NT2/D1 (cell line): Measurements from ENCODE around the gene ADGRA3.

Source experiments
- DNase-seq: peaks from one replicate; pipeline ENCODE4 v3.0.0-alpha.2; 2011; ENCODE audit warnings: low read depth, low spot score
- H3K27me3 ChIP-seq: 2 replicates; pipeline ENCODE4 v1.6.0; 2011; ENCODE audit warnings: mild to moderate bottlenecking; ENCODE audit not compliant: insufficient read length, insufficient read depth
- H3K36me3 ChIP-seq: 2 replicates; pipeline ENCODE4 v1.6.1; 2011; ENCODE audit warnings: mild to moderate bottlenecking, low read length, mixed read lengths; ENCODE audit not compliant: insufficient read depth, insufficient read length
- H3K4me1 ChIP-seq: 2 replicates; pipeline ENCODE4 v1.5.1; 2011; ENCODE audit not compliant: insufficient read depth, insufficient read length
- H3K4me3 ChIP-seq: 2 replicates; pipeline ENCODE4 v1.5.1; 2011; ENCODE audit warnings: low read depth; ENCODE audit not compliant: insufficient read length
- H3K9ac ChIP-seq: 2 replicates; pipeline ENCODE4 v1.6.0; 2011; ENCODE audit warnings: low read depth; ENCODE audit not compliant: insufficient read length
- H3K9me3 ChIP-seq: 2 replicates; pipeline ENCODE4 v1.5.1; 2011; ENCODE audit warnings: mild to moderate bottlenecking, low read length; ENCODE audit not compliant: insufficient read depth
- SUZ12 ChIP-seq: IDR thresholded peaks from 2 replicates; pipeline ENCODE4 v1.6.1; 2011; ENCODE audit not compliant: insufficient read length, insufficient read depth; ENCODE audit errors: extremely low read depth
- YY1 ChIP-seq: IDR thresholded peaks from 2 replicates; pipeline ENCODE4 v1.6.1; 2011; ENCODE audit not compliant: insufficient read length, insufficient read depth
- ZNF274 ChIP-seq: IDR thresholded peaks from 2 replicates; pipeline ENCODE4 v1.6.1; 2011; ENCODE audit warnings: mild to moderate bottlenecking, low read depth, low read length

ADGRA3 gene

GRCh38 chr4:22537864-22538263 is 22.0 kb upstream of the ADGRA3 start:
- no peak overlapping the region for H3K4me3 ChIP-seq
- H3K9me3 ChIP-seq, result peaks cover 25% of the 10 kb centered on the region
- H3K4me1 ChIP-seq, result no peaks in the 10 kb centered on the region
- TF ChIP-seq ZNF274, result no peak
- no peak for TF ChIP-seq SUZ12
- no peak for TF ChIP-seq YY1
- no peaks in the 10 kb centered on the region for H3K36me3 ChIP-seq
- no peak overlapping the region for H3K9ac ChIP-seq
- DNase-seq, result no peak
- H3K27me3 ChIP-seq, result no peaks in the 10 kb centered on the region

GRCh38 chr4:22534374-22534773 is 18.5 kb upstream of the ADGRA3 start:
- no peaks in the 10 kb centered on the region for H3K4me1 ChIP-seq
- no peak overlapping the region for H3K9ac ChIP-seq
- H3K4me3 ChIP-seq, result no peak overlapping the region
- no peak for TF ChIP-seq ZNF274
- TF ChIP-seq SUZ12, result no peak
- no peak for TF ChIP-seq YY1
- no peaks in the 10 kb centered on the region for H3K36me3 ChIP-seq
- no peak for DNase-seq
- peaks cover 38% of the 10 kb centered on the region for H3K9me3 ChIP-seq
- no peaks in the 10 kb centered on the region for H3K27me3 ChIP-seq

- no peak overlapping the region for H3K9ac ChIP-seq
- no peak for TF ChIP-seq YY1
- no peak for TF ChIP-seq SUZ12
- TF ChIP-seq ZNF274, result no peak
- H3K27me3 ChIP-seq, result no peaks in the 10 kb centered on the region
- no peaks in the 10 kb centered on the region for H3K4me1 ChIP-seq
- H3K36me3 ChIP-seq, result no peaks in the 10 kb centered on the region
- H3K4me3 ChIP-seq, result no peak overlapping the region
- peaks cover 38% of the 10 kb centered on the region for H3K9me3 ChIP-seq
- no peak for DNase-seq
Measured at GRCh38 chr4:22532896-22533295, 17.0 kb upstream of the ADGRA3 start.

- Histone ChIP-seq H3K27me3 (no peaks in the 10 kb centered on the region), H3K4me3 (no peak overlapping the region), H3K4me1 (no peaks in the 10 kb centered on the region), H3K36me3 (no peaks in the 10 kb centered on the region), H3K9ac (no peak overlapping the region), H3K9me3 (peaks cover 38% of the 10 kb centered on the region)
- DNase-seq, result no peak
- TF ChIP-seq SUZ12 (no peak), YY1 (no peak), ZNF274 (no peak)
Measured at GRCh38 chr4:22532117-22532516, 16.3 kb upstream of the ADGRA3 start.

DNA sequence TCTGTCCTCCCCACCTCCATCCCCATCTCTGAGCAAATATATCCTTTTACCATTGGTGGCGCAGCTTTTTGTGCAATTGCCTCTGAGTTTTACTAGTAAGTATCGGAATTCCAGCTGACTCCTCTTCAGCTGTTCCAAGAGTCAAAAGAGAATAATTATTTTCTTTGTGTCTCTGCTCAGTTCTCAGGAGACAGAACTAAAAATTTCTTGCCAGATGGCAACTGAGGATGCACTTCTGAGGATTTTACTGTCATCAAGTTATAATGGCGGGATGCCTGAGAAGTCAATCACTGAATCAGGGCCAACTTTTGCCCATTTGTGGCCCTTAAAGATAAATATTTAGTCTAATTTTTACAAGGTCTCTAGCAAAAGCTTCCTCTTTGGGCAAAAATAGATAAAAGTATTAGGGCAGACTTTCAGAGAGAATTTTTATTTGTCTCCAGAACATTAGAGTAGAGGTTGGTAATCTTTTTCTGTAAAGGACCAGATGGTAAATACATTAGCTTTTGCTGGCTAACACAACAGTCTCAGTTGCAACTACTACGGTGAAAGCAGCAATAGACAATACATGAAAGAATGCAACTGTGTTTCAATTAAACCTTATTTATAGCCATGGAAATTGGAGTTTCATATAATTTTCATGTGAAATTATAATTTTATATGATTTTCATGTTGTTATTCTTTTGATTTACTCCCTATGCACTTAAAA is 15.6 kb upstream of the ADGRA3 start:
- peaks cover 38% of the 10 kb centered on the region for H3K9me3 ChIP-seq
- H3K36me3 ChIP-seq, result no peaks in the 10 kb centered on the region
- DNase-seq, result no peak
- no peaks in the 10 kb centered on the region for H3K27me3 ChIP-seq
- H3K4me3 ChIP-seq, result no peak overlapping the region
- H3K9ac ChIP-seq, result no peak overlapping the region
- no peak for TF ChIP-seq YY1
- no peak for TF ChIP-seq ZNF274
- TF ChIP-seq SUZ12, result no peak
- H3K4me1 ChIP-seq, result no peaks in the 10 kb centered on the region

DNA sequence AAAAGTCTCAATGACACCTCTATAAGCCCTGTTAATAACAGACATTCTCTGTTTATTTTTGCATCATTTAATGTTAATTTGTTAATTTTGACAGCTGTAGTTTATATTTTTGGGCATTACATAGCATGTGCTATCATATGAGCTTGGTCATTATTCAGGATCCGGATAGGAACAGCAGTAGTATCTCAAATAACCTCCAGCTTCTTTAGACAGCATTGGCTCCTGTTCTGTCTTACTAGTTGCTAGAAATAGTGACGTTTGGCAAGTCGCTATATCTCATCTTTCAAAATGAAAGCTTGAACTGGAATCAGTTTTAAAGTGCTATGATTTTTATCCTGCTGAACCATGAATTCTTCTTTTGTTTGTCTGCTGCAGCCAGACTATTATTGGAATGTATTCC is 9.0 kb upstream of the ADGRA3 start:
- H3K27me3 ChIP-seq, result no peaks in the 10 kb centered on the region
- no peak for TF ChIP-seq YY1
- no peak for TF ChIP-seq ZNF274
- TF ChIP-seq SUZ12, result no peak
- DNase-seq, result no peak
- no peak overlapping the region for H3K4me3 ChIP-seq
- H3K36me3 ChIP-seq, result no peaks in the 10 kb centered on the region
- H3K9ac ChIP-seq, result no peak overlapping the region
- no peaks in the 10 kb centered on the region for H3K4me1 ChIP-seq
- H3K9me3 ChIP-seq, result no peaks in the 10 kb centered on the region

DNA sequence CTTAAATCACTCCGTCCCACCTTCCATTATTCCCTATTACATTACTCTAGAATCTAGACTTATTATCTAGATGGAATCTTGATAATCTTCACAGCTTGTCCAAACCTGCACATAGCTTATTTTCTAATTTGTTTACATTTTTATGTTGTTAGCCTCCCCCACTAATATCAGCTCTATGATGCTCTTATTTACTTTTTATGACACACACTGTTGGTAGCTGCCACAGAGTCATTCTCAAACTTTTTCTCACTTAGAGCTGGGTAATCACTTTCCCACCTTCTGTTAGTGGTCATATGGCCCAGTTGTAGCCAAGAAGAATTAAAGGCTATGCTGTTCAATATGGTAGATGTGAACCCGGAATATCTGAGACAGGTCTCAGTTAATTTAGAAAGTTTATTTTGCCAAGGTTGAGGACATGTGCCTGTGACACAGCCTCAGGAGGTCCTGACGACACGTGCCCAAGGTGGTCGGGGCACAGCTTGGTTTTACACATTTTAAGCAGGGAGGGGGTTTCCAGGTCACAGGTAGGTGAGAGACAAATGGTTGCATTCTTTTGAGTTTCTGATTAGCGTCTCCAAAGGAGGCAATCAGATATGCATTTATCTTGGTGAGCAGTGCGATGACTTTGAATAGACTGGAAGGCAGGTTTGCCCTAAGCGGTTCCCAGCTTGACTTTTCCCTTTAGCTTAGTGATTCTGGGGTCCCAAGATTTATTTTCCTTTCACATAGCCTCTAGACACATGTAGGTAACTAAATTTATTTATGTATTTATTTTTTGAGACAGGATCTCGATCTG is 7.0 kb upstream of the ADGRA3 start:
- no peak for DNase-seq
- H3K36me3 ChIP-seq, result no peaks in the 10 kb centered on the region
- no peaks in the 10 kb centered on the region for H3K4me1 ChIP-seq
- H3K27me3 ChIP-seq, result no peaks in the 10 kb centered on the region
- TF ChIP-seq ZNF274, result no peak
- TF ChIP-seq SUZ12, result no peak
- TF ChIP-seq YY1, result no peak
- H3K9ac ChIP-seq, result no peak overlapping the region
- no peaks in the 10 kb centered on the region for H3K9me3 ChIP-seq
- H3K4me3 ChIP-seq, result no peak overlapping the region

- Histone ChIP-seq H3K4me3 (no peak overlapping the region), H3K27me3 (no peaks in the 10 kb centered on the region), H3K9me3 (no peaks in the 10 kb centered on the region), H3K4me1 (no peaks in the 10 kb centered on the region), H3K9ac (no peak overlapping the region), H3K36me3 (no peaks in the 10 kb centered on the region)
- DNase-seq, result no peak
- TF ChIP-seq SUZ12, result no peak
- TF ChIP-seq ZNF274, result no peak
- no peak for TF ChIP-seq YY1
Measured at GRCh38 chr4:22522206-22522605, 6.3 kb upstream of the ADGRA3 start.
